Islet precursor cell (in vitro differentiated cells): ENCODE data around the gene PLOD1.
"Not testable (repeated sequence)": the region's sequence is repeated elsewhere in the genome, so short reads cannot be mapped to it uniquely, and the experiment has no call there.

Experiments
- DNase-seq: peaks from one replicate; pipeline ENCODE4 v3.0.0-alpha.2; 2018

Gene PLOD1

GRCh38 chr1:11913291-11913690 is 21.2 kb upstream of the PLOD1 start:
- DNase-seq = peak; percentile 83

DNA sequence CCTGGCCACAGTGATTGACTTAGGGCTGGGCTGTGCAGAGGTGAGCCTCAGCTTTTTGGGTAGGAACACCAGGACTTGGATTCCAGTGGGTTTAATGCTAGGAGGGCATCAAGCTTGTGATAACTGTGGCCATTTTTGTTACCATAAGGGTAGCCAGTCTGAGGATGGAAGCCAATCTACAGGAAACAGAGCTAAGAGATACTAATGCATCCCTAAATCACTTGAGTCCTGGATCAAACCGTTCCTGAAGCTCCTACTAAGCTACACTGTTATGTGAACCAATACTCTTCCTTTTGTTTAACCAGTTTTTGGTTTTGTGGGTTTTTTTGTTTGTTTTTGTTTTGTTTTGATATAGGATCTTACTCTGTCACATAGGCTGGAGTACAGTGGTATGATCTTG is 20.5 kb upstream of the PLOD1 start:
- no peak for DNase-seq

DNA sequence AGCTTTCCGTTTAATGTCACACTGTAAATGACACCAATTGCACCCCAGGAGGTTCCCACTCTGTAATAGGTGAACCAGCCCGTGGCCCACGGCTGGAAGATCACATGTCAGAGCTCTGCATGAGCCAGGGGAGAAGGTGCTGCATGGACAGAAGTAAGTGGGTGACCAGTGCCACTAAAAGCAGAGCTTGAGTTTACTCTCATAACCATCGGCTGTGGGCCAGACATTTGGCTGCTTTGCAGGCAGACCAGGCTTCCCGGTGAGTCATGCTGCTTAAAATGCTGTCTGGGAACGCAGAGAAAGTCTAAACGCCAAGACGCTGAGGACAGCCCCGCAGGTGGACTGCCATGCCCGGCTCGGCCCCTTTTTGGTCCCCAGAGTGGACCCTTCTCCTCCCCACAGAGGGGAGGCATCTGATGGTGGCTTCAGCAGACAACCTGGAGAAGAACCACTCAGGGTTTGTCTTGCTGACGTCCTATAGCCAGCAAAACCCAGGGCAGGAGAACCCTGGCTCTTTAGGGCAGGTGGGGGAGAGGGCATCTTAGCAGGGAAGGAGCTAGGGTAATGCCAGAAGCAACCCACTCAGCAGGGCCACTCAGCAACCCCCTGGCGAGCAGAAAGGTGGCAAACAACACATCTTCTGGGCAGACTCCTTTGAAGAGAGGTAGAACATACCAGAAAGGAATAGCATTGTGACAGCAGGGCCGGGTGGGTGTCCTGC is 15.6 kb upstream of the PLOD1 start:
- DNase-seq = peak; percentile 96

- DNase-seq = no peak
Measured at GRCh38 chr1:11919621-11920020, 14.9 kb upstream of the PLOD1 start.

DNA sequence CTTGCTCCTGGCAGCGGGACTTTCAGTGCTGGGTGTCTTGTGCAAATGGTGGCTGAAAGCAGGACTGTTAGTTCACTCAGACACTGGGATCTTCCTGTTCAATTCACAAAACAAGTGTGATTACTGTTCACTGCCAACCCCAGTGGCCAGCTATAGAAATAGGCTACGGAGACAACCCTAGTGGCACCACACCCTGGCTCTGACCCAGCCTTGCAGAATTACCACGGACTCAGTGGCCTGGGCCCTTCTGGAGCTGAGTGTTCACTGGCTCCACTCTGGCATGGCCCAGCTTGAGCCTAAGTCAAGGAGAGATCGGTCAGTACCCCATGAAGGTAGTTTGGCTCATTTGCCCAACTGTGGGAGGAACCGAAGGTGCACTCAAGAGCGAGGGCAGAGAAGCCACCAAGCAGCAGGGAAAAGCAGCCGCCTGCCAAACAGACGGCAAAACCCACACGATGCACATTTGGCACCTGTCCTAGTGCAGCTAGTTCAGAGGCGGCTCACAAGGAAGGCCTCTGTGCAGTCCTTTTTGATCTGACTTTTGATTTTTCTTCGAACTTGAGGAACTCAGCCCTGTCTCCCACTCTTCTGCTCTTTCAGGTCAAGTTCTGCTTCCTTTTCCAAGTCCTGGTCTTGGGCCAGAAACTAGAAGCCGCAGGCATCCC is 14.1 kb upstream of the PLOD1 start:
- DNase-seq = no peak

- DNase-seq = no peak
Measured at GRCh38 chr1:11921022-11921421, 13.5 kb upstream of the PLOD1 start.

- DNase-seq = no peak
Measured at GRCh38 chr1:11923069-11923826, 11.3 kb upstream of the PLOD1 start.

- DNase-seq = no peak
Measured at GRCh38 chr1:11923827-11924113, 10.7 kb upstream of the PLOD1 start.

- no peak for DNase-seq
Measured at GRCh38 chr1:11924334-11925195, 10.0 kb upstream of the PLOD1 start.

DNA sequence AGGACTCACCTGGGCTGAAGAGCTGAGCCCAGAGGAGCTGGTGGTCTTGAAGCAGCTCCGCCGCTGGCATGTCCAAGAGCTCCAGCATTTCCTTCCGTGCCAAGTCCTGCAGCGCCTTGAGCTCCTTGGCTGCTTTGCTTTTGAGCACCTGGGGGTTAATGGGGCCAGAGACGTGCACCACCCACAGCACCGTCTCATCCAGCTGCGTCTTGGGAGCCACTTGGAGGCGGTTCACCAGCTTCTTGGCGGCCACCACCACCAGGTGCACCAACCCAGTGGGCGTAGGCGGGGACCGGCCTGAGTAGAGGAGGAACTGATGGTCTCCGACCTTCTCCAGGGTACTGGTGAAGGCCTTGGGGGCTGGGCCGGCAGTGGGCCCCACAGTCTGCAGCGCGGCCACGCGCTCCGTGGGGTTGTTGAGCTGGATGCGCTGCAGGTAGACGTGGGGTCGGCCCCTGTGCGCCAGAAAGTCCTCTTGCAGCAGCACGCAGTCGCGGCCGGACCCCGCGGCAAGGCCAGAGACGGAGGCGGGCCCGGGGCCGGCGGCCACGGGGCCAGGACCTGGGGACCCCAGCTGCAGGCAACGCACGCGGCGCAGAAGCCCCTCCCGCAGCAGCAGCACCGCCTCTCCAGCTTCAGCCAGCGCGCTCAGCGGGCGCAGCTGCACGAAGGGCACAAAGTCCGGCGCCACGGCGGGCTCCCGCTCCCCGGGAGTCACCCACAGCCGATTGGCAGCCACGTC is 9.2 kb upstream of the PLOD1 start:
- DNase-seq = not testable (repeated sequence)

- no peak for DNase-seq
Measured at GRCh38 chr1:11925938-11926292, 8.6 kb upstream of the PLOD1 start.

- DNase-seq = no peak
Measured at GRCh38 chr1:11927866-11928592, 6.5 kb upstream of the PLOD1 start.

- no peak for DNase-seq
Measured at GRCh38 chr1:11929849-11930248, 4.7 kb upstream of the PLOD1 start.

DNA sequence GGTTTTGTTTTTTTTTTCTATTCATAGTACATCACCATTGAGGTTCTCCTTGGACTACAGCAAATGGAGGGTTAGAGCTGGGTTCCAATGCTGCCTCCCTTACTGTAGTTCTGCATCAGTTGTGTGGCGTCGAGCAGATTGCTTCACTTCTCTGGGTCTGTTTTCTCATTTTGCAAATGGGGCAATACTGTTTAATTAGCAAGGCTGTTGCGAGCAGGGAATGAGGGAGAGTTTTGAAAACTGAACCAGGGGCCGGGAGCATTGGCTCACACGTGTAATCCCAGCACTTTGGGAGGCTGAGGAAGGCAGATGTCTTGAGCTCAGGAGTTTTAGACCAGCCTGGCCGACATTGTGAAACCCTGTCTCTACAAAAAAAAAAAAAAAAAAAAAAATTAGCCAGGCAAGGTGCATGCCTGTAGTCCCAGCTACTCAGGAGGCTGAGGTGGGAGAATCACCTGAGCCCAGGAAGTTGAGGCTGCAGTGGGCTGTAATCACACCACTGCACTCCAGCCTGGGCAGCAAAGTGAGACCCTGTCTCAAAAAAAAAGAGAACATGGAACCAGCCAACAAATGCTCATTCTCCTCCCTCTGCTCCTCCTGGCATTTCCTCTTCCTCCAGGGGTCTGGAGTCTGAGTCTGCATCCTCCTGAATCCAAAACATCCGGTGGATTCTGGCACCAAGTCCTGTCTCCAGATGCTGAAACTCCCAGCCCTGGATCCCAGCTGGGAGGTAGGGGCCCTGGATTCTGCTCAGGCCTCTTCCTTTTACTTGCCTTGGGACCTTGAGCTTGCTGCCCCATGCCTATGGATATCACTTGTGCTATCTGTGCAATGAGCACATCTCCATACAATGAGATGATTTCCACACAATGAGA is 3.7 kb upstream of the PLOD1 start:
- peak; percentile 67 for DNase-seq

DNA sequence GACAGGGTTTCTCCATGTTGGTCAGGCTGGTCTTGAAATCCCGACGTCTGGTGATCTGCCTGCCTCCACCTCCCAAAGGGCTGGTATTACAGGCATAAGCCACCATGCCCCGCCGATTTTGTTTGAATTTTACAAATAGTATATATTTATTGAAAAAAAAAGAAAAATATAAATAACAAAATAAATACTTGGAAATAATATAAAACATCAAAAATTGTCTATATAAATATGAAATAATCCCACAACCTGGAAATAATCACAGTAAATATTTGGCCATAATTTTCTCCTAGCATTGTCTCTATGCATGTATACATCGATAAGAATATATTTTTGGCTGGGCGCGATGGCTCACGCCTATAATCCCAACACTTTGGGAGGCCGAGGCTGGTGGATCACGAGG is 2.7 kb upstream of the PLOD1 start:
- DNase-seq = no peak

- DNase-seq = no peak
Measured at GRCh38 chr1:11935057-11935412, 518 bp downstream of the PLOD1 start.

DNA sequence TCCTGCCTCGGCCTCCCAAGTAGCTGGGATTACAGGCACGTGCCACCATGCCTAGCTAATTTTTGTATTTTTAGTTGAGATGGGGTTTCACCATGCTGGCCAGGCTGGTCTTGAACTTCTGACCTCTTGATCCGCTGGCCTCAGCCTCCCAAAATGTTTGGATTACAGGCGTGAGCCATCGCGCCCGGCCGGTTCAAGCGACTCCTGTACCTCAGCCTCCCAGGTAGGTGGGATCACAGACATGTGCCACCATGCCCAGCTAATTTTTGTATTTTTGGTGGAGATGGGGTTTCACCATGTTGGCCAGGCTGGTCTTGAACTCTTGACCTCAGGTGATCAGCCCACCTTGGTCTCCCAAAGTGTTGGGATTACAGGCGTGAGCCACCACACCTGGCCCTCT is 1.2 kb downstream of the PLOD1 start:
- not testable (repeated sequence) for DNase-seq

- DNase-seq = no peak
Measured at GRCh38 chr1:11938722-11939526, 4.4 kb downstream of the PLOD1 start.

DNA sequence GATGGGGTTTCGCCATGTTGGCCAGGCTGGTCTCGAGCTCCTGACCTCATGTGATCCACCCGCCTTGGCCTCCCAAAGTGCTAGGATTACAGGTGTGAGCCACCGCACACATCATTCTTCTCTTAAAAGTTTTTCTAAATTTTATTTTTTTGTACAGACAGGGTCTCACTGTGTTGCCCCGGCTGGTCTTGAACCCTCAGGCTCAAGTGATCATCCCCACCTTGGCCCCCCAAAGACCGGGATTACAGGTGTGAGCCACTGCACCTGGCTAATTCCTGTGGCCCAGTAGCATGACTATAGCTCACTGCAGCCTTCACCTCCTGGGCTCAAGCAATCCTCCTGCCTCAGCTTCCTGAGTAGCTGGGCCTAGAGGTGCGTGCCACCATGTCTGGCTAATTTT is 5.3 kb downstream of the PLOD1 start:
- DNase-seq = not testable (repeated sequence)
